ENCODE results near the gene TNFSF13. TPM values are rescaled to one million over a fixed set of nuclear protein-coding genes. Genes with fewer than 3 reads are reported as not detected.

Gene TNFSF13
- total and polyA plus RNA-seq, 2 of the 4 experiments (the other 2 are of a cell fraction), result 1.3 TPM; not detected in 1

DNA sequence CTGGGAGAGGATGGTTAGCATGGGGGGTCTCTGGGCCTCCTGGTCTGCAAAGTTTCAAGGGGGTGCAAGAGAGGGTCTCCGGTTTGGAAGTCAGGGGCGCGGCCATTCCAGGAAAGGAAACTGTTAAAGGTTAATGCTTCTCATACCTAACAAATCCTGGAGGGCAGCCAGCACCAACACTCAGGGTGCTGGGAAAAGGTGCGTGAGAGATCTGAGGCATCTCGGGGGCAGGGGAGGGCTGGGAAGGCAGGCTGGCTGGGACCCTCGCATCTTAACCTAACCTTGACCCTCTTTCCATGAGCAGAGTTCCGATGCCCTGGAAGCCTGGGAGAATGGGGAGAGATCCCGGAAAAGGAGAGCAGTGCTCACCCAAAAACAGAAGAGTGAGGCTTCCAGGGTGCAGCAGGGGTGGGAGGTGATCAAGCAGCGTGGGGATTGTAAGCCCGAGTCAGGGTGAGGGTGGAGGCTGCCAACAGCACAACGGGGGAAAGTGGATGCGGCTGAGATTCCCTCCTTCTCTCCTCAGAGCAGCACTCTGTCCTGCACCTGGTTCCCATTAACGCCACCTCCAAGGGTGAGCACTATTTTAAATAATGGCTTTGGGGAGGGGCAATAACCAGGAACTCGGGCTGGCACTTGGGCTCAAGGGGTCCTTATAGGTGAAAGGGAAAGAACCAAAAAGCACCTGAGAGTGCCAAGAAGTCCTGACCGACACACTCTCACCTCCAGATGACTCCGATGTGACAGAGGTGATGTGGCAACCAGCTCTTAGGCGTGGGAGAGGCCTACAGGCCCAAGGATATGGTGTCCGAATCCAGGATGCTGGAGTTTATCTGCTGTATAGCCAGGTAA is 996 bp downstream of the TNFSF13 start (continued):
- TF ChIP-seq FOS (IDR thresholded peaks at IDR 0.05; ENCODE audit: low read depth, low read length) (no peak), NFE2L2 (IDR thresholded peaks at IDR 0.05; ENCODE audit: low read depth, low read length) (no peak)

All from IMR-90 (cell line).